Measurements from ENCODE around the gene ORC2.

Gene ORC2

DNA sequence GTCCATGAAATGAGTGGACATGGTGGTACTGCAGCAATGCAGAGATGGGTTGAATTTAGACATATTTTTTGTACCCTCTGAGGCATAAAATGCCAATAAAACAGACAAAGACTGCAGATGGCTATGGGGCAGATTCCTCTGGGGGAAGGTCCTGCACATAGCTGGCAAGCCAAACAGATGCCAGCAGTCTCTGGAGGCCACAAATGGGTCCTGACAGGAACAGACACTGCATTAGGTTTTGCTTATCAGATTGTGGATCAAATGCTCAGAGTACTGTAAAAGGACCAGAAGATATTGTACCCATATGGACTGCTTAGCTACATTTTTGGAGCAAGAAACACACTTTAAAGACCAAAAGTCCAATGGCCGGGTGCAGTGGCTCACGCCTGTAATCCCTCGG is 40.9 kb upstream of the ORC2 start:
- TF ChIP-seq, protein P1, sequence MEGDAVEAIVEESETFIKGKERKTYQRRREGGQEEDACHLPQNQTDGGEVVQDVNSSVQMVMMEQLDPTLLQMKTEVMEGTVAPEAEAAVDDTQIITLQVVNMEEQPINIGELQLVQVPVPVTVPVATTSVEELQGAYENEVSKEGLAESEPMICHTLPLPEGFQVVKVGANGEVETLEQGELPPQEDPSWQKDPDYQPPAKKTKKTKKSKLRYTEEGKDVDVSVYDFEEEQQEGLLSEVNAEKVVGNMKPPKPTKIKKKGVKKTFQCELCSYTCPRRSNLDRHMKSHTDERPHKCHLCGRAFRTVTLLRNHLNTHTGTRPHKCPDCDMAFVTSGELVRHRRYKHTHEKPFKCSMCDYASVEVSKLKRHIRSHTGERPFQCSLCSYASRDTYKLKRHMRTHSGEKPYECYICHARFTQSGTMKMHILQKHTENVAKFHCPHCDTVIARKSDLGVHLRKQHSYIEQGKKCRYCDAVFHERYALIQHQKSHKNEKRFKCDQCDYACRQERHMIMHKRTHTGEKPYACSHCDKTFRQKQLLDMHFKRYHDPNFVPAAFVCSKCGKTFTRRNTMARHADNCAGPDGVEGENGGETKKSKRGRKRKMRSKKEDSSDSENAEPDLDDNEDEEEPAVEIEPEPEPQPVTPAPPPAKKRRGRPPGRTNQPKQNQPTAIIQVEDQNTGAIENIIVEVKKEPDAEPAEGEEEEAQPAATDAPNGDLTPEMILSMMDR (conservative IDR thresholded peaks at IDR 0.05; ENCODE audit: low read depth, low read length) = no peak
- Histone ChIP-seq H4K20me1 (ENCODE audit: insufficient read depth) (no peaks in the 10 kb centered on the region), H3K4me2 (no peak overlapping the region), H3K4me3 (IDR thresholded peaks at IDR 0.05; ENCODE audit: insufficient read depth, low read depth, low read length) (no peak overlapping the region), H3K36me3 (ENCODE audit: insufficient read depth) (no peaks in the 10 kb centered on the region), H3K27me3 (ENCODE audit: insufficient read depth, low read depth) (no peaks in the 10 kb centered on the region), H3K79me2 (ENCODE audit: insufficient read depth, low read depth) (no peaks in the 10 kb centered on the region), H3K4me1 (ENCODE audit: low read depth, poor library complexity, severe bottlenecking) (no peaks in the 10 kb centered on the region), H3K27ac (no peak overlapping the region), H2AFZ (ENCODE audit: low read depth) (no peak overlapping the region), H3K9ac (no peak overlapping the region)

- peaks cover 4% of the 10 kb centered on the region; the same call in 1 of the 2 replicates for H3K36me3 ChIP-seq (ENCODE audit: insufficient read depth)
- H3K9ac ChIP-seq = no peak overlapping the region
- TF ChIP-seq, protein P1 (conservative IDR thresholded peaks at IDR 0.05; ENCODE audit: low read depth, low read length) = no peak
Observed at GRCh38 chr2:200993097-200993496, 29.6 kb upstream of the ORC2 start.

GRCh38 chr2:200987137-200987536 is 23.7 kb upstream of the ORC2 start:
- Histone ChIP-seq H3K27ac (no peak overlapping the region), H4K20me1 (ENCODE audit: insufficient read depth) (no peaks in the 10 kb centered on the region), H3K9ac (no peak overlapping the region), H3K4me3 (IDR thresholded peaks at IDR 0.05; ENCODE audit: insufficient read depth, low read depth, low read length) (no peak overlapping the region), H3K27me3 (ENCODE audit: insufficient read depth, low read depth) (no peaks in the 10 kb centered on the region), H2AFZ (ENCODE audit: low read depth) (no peak overlapping the region), H3K79me2 (ENCODE audit: insufficient read depth, low read depth) (no peaks in the 10 kb centered on the region), H3K4me1 (ENCODE audit: low read depth, poor library complexity, severe bottlenecking) (no peaks in the 10 kb centered on the region), H3K36me3 (ENCODE audit: insufficient read depth) (no peaks in the 10 kb centered on the region; the same call in 1 of the 2 replicates), H3K4me2 (no peak overlapping the region)
- TF ChIP-seq, protein P1 (conservative IDR thresholded peaks at IDR 0.05; ENCODE audit: low read depth, low read length) = no peak

More at GRCh38 chr2:200993097-200993496, 29.6 kb upstream of the ORC2 start:
- Histone ChIP-seq H3K27me3 (ENCODE audit: insufficient read depth, low read depth) (no peaks in the 10 kb centered on the region), H3K27ac (no peak overlapping the region), H3K79me2 (ENCODE audit: insufficient read depth, low read depth) (no peaks in the 10 kb centered on the region), H4K20me1 (ENCODE audit: insufficient read depth) (no peaks in the 10 kb centered on the region), H3K4me2 (no peak overlapping the region), H3K4me1 (ENCODE audit: low read depth, poor library complexity, severe bottlenecking) (no peaks in the 10 kb centered on the region), H2AFZ (ENCODE audit: low read depth) (no peak overlapping the region), H3K4me3 (IDR thresholded peaks at IDR 0.05; ENCODE audit: insufficient read depth, low read depth, low read length) (no peak overlapping the region)

DNA sequence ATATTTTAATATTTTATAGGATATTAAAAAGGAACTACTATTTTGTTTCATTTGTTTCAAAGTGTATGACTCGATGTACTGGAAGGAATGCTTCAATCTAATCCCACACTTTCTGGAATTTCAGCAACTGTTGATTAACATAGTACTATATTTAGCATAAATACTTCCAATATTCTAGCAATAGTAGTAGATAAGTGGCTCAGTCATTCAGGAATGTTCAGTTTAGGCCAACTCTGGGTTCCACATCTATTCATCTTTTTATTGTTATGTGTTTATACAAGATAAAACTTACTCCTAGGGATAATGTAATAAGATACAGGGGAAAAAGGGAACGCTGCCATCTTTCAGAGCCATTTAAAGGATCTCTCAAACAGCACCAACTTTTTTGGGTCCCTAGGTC is 22.3 kb upstream of the ORC2 start:
- Histone ChIP-seq H3K27me3 (ENCODE audit: insufficient read depth, low read depth) (no peaks in the 10 kb centered on the region), H3K36me3 (ENCODE audit: insufficient read depth) (no peaks in the 10 kb centered on the region; the same call in 1 of the 2 replicates), H3K79me2 (ENCODE audit: insufficient read depth, low read depth) (no peaks in the 10 kb centered on the region), H3K4me2 (no peak overlapping the region), H3K4me3 (IDR thresholded peaks at IDR 0.05; ENCODE audit: insufficient read depth, low read depth, low read length) (no peak overlapping the region), H3K4me1 (ENCODE audit: low read depth, poor library complexity, severe bottlenecking) (no peaks in the 10 kb centered on the region), H2AFZ (ENCODE audit: low read depth) (no peak overlapping the region), H3K27ac (no peak overlapping the region), H4K20me1 (ENCODE audit: insufficient read depth) (no peaks in the 10 kb centered on the region), H3K9ac (no peak overlapping the region)
- TF ChIP-seq, protein P1 (conservative IDR thresholded peaks at IDR 0.05; ENCODE audit: low read depth, low read length) = no peak
